HEK293 (cell line): ENCODE data around the gene PRM3.
A peak's percentile ranks its signal among the peaks of the same experiment; 100 is the strongest.

ENCODE experiments used
- CTCF ChIA-PET: fragments of 350-600 bp; formaldehyde crosslinking; extraction: SDS; loops from one replicate; lab custom pipeline; 2021; ENCODE audit warnings: antibody characterized with exemption; lab: Yijun Ruan, JAX
- POLR2A ChIA-PET: fragments of 300-600 bp; formaldehyde crosslinking; extraction: SDS; loops from one replicate; lab custom pipeline; 2020; ENCODE audit warnings: antibody characterized with exemption, inconsistent platforms; lab: Yijun Ruan, JAX
- H3K27ac ChIP-seq: fragments of 200-500 bp; sonication (Bioruptor generic); 2 replicates; pipeline ENCODE4 v1.5.1; 2014; ENCODE audit warnings: low read depth, low read length, control low read depth, inconsistent platforms; ENCODE audit errors: extremely low read depth
- H3K36me3 ChIP-seq, 2 experiments: fragments of 200-500 bp in 1 of 2; sonication (Bioruptor generic) in 1 of 2; 1 replicate in 1 of 2; 2 replicates in 1 of 2; pipeline ENCODE4 v1.5.1; 2014 to 2017; ENCODE audit warnings: inconsistent platforms in 2 of 2, low read length in 2 of 2; ENCODE audit not compliant: control insufficient read depth in 2 of 2, insufficient read depth in 1 of 2
- H3K4me1 ChIP-seq: fragments of 200-500 bp; sonication (Bioruptor generic); 2 replicates; pipeline ENCODE4 v1.5.1; 2014; ENCODE audit warnings: mild to moderate bottlenecking, low read length, inconsistent platforms; ENCODE audit not compliant: control insufficient read depth, insufficient read depth
- H3K4me3 ChIP-seq: 2 replicates; pipeline ENCODE4 v1.5.1; 2011; ENCODE audit warnings: low read depth, mild to moderate bottlenecking, control low read depth, low read length, moderate library complexity
- H3K9me3 ChIP-seq: fragments of 200-500 bp; sonication (Bioruptor generic); 2 replicates; pipeline ENCODE4 v1.5.1; 2014; ENCODE audit warnings: low read depth, low read length, inconsistent platforms; ENCODE audit not compliant: control insufficient read depth, insufficient read depth
- BCL11B ChIP-seq: fragments of 450-650 bp; formaldehyde crosslinking; IDR thresholded peaks from 2 replicates; pipeline ENCODE4 v1.5.1; 2016; ENCODE audit warnings: low read depth, missing biosample characterization, missing genetic modification characterization
- FEZF1 ChIP-seq: fragments of 450-650 bp; formaldehyde crosslinking; IDR thresholded peaks from 2 replicates; pipeline ENCODE4 v1.5.1; 2016; ENCODE audit warnings: missing biosample characterization, missing genetic modification characterization
- MEIS1 ChIP-seq: sonication (generic); formaldehyde crosslinking; IDR thresholded peaks from 2 replicates; pipeline ENCODE4 v1.8.1; 2022; ENCODE audit warnings: missing genetic modification reagents, mild to moderate bottlenecking, borderline replicate concordance
- PRDM1 ChIP-seq: fragments of 450-650 bp; formaldehyde crosslinking; IDR thresholded peaks from 2 replicates; pipeline ENCODE4; 2016; ENCODE audit warnings: missing biosample characterization, missing genetic modification characterization
- RBAK ChIP-seq: fragments of 450-650 bp; formaldehyde crosslinking; IDR thresholded peaks from 2 replicates; pipeline ENCODE4 v1.5.1; 2016; ENCODE audit warnings: missing biosample characterization, missing genetic modification characterization
- SCRT2 ChIP-seq: fragments of 450-650 bp; formaldehyde crosslinking; IDR thresholded peaks from 2 replicates; pipeline ENCODE4 v1.5.1; 2016; ENCODE audit warnings: missing biosample characterization, missing genetic modification characterization
- SP7 ChIP-seq: fragments of 450-650 bp; formaldehyde crosslinking; IDR thresholded peaks from 2 replicates; pipeline ENCODE4 v1.5.1; 2016; ENCODE audit warnings: missing biosample characterization, missing genetic modification characterization
- ZBTB21 ChIP-seq: fragments of 450-650 bp; formaldehyde crosslinking; IDR thresholded peaks from 2 replicates; pipeline ENCODE4 v1.5.1; 2017; ENCODE audit warnings: missing biosample characterization, missing genetic modification characterization
- ZNF140 ChIP-seq: fragments of 450-650 bp; formaldehyde crosslinking; IDR thresholded peaks from 2 replicates; pipeline ENCODE4 v1.5.1; 2016; ENCODE audit warnings: missing biosample characterization, missing genetic modification characterization
- ZNF175 ChIP-seq: fragments of 450-650 bp; formaldehyde crosslinking; IDR thresholded peaks from 2 replicates; pipeline ENCODE4 v1.5.1; 2016; ENCODE audit warnings: missing biosample characterization, missing genetic modification characterization
- ZNF354C ChIP-seq: fragments of 450-650 bp; formaldehyde crosslinking; IDR thresholded peaks from 2 replicates; pipeline ENCODE4 v1.5.1; 2016; ENCODE audit warnings: missing biosample characterization, missing genetic modification characterization, low read depth, borderline replicate concordance
- ZNF366 ChIP-seq: fragments of 450-650 bp; formaldehyde crosslinking; conservative IDR thresholded peaks from 2 replicates; pipeline ENCODE4 v1.5.1; 2016; ENCODE audit warnings: missing biosample characterization, missing genetic modification characterization
- ZNF530 ChIP-seq: fragments of 450-650 bp; formaldehyde crosslinking; IDR thresholded peaks from 2 replicates; pipeline ENCODE4 v1.5.1; 2016; ENCODE audit warnings: low read depth, missing biosample characterization, missing genetic modification characterization
- ZNF658 ChIP-seq: fragments of 450-650 bp; formaldehyde crosslinking; IDR thresholded peaks from 2 replicates; pipeline ENCODE4; 2016; ENCODE audit warnings: missing biosample characterization, missing genetic modification characterization
- ZNF664 ChIP-seq: fragments of 450-650 bp; formaldehyde crosslinking; IDR thresholded peaks from 2 replicates; pipeline ENCODE4 v1.5.1; 2016; ENCODE audit warnings: missing biosample characterization, missing genetic modification characterization
- ZNF830 ChIP-seq: fragments of 450-650 bp; IDR thresholded peaks from 2 replicates; pipeline ENCODE4 v1.5.0; 2018; ENCODE audit warnings: missing biosample characterization, missing genetic modification characterization, low read depth, mild to moderate bottlenecking, moderate library complexity
- ZNF843 ChIP-seq: fragments of 450-650 bp; formaldehyde crosslinking; IDR thresholded peaks from 2 replicates; pipeline ENCODE4 v1.5.1; 2016; ENCODE audit warnings: missing biosample characterization, missing genetic modification characterization
- TF ChIP-seq, protein P1 (sequence below): fragments of 450-650 bp; formaldehyde crosslinking; conservative IDR thresholded peaks from 2 replicates; pipeline ENCODE4 v1.5.1; 2016; ENCODE audit warnings: low read depth, missing biosample characterization, missing genetic modification characterization
- TF ChIP-seq, protein P2 (sequence below): fragments of 450-650 bp; formaldehyde crosslinking; IDR thresholded peaks from 2 replicates; pipeline ENCODE4 v1.5.1; 2016; ENCODE audit warnings: missing biosample characterization, missing genetic modification characterization
- TF ChIP-seq, protein P3 (sequence below): fragments of 450-650 bp; formaldehyde crosslinking; IDR thresholded peaks from 2 replicates; pipeline ENCODE4 v1.5.1; 2016; ENCODE audit warnings: missing biosample characterization, missing genetic modification characterization

PRM3 gene

DNA sequence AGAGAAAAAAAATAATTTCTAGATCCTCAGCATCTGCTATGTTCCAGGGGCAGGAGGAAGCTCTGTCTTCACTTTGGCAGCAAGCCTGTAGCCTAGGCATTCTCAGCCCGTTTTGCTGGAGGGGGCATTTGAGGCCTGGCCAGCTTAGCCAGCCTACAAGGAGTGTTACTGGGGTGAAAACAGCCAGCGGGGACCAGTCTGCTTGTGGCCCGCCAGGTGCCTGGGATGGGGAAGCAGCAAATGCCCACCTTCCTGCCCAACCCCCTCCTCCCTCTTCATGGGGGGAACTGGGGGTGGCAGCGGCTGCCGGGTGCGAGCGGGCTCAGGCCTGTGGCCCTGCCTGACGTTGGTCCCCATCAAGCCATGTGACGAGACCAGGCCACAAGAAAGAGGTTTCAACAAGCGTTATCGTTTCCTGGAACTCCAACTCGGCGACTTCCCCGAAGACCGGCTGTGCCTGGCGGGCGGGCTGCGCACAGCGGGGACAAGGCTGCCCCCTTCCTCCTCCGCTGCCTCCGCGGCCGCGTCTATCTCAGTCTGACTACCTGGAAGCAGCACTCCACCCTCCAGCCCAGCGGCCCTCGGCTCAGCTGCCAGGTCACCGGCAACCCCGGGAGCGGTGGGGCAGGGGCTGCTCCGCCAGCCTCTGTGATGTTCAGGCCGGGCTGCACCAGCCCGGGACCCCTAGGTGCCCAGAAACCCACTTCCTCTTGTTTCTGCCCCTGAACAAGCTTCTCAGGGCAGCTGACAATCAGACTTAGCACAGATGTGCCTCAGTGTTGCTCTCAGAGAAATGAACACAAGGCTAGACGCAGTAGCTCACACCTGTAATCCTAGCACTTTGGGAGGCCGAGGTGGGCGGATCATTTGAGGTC is 40.3 kb downstream of the PRM3 start:
- Histone ChIP-seq H3K36me3 (no peaks in the 10 kb centered on the region), H3K27ac (no peak overlapping the region), H3K9me3 (no peaks in the 10 kb centered on the region), H3K4me3 (no peak overlapping the region), H3K4me1 (no peaks in the 10 kb centered on the region)
- CTCF ChIA-PET, result interaction anchor here (0.6 kb wide), 1 partner anchor 51 kb away, joined by 3 read pairs; no protein-coding TSS in a partner anchor
- POLR2A ChIA-PET, result no interaction called here
- TF ChIP-seq BCL11B (tag by site-specific recombination) (no peak), PRDM1 (no peak), ZNF843 (tag by site-specific recombination) (no peak)
- TF ChIP-seq, protein P1, sequence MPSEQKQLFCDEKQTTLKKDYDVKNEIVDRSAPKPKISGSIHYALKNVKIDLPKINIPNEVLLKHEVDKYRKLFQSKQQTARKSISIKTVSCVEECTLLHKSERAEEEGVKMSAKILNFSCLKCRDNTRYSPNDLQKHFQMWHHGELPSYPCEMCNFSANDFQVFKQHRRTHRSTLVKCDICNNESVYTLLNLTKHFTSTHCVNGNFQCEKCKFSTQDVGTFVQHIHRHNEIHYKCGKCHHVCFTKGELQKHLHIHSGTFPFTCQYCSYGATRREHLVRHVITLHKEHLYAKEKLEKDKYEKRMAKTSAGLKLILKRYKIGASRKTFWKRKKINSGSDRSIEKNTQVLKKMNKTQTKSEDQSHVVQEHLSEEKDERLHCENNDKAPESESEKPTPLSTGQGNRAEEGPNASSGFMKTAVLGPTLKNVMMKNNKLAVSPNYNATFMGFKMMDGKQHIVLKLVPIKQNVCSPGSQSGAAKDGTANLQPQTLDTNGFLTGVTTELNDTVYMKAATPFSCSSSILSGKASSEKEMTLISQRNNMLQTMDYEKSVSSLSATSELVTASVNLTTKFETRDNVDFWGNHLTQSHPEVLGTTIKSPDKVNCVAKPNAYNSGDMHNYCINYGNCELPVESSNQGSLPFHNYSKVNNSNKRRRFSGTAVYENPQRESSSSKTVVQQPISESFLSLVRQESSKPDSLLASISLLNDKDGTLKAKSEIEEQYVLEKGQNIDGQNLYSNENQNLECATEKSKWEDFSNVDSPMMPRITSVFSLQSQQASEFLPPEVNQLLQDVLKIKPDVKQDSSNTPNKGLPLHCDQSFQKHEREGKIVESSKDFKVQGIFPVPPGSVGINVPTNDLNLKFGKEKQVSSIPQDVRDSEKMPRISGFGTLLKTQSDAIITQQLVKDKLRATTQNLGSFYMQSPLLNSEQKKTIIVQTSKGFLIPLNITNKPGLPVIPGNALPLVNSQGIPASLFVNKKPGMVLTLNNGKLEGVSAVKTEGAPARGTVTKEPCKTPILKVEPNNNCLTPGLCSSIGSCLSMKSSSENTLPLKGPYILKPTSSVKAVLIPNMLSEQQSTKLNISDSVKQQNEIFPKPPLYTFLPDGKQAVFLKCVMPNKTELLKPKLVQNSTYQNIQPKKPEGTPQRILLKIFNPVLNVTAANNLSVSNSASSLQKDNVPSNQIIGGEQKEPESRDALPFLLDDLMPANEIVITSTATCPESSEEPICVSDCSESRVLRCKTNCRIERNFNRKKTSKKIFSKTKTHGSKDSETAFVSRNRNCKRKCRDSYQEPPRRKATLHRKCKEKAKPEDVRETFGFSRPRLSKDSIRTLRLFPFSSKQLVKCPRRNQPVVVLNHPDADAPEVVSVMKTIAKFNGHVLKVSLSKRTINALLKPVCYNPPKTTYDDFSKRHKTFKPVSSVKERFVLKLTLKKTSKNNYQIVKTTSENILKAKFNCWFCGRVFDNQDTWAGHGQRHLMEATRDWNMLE, result no peak

DNA sequence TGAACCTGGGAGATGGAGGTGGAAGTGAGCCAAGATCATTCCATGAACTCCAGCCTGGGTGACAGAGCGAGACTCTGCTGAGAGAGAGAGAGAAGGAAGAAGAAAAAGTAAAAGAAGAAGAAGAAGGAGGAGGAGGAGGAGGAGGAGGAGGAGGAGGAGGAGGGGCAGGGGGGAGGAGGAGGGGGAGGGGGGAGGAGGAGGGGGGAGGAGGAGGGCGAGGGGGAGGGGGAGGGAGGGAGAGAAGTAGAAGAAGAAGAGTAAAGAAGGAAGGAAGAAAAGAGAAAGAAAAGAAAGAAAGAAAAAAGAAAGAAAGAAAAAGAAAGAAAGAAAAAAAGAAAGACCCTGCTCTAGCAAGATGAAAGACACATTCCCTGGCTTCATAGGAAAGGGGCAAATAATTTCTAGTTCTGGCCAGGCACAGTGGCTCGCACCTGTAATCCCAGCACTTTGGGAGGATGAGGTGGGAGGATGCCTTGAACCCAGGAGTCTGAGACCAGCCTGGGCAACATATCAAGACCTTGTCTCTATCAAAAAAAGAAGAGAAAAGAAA is 41.1 kb downstream of the PRM3 start:
- H3K4me1 ChIP-seq, result no peaks in the 10 kb centered on the region
- TF ChIP-seq ZNF366 (tag by site-specific recombination), result 0 out of 2 replicates have a peak, but pooled peaks have one; percentile 16
- TF ChIP-seq ZNF175 (tag by site-specific recombination), result no peak
- POLR2A ChIA-PET, result no interaction called here
- no peak overlapping the region for H3K4me3 ChIP-seq
- CTCF ChIA-PET, result interaction anchor here (0.6 kb wide), 1 partner anchor 52 kb away, joined by 3 read pairs; no protein-coding TSS in a partner anchor
- no peak overlapping the region for H3K27ac ChIP-seq
- no peaks in the 10 kb centered on the region for H3K36me3 ChIP-seq
- no peaks in the 10 kb centered on the region for H3K9me3 ChIP-seq

DNA sequence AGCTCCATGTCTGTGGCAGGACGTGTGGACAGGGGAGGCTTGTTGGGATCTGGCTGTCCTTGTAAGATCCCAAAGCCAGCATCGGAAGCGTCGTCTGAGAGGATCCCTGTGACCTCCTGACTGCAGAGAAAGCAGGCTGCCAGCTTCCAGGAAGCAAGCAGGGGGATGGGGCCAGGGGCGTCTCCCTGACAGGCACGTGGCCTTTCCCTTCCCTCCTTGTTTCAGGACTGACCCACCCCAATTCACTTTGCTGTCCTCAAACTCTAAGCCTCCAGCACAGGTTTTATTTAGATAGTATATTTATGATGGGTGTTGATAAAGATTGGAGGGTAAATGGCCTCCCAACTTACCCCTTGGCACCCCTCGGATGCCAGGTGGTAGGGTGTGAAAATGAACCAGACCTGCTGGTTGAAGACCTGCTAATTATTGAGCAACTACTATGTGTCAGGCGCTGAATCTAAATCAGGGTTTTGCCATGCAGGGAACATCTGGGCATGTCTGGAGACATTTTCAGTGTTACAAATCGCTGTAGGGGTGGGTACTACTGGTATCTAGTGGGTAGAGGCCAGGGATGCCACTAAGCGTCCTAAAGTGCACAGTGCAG is 42.0 kb downstream of the PRM3 start:
- Histone ChIP-seq H3K4me3 (no peak overlapping the region), H3K4me1 (no peaks in the 10 kb centered on the region)
- POLR2A ChIA-PET, result no interaction called here

DNA sequence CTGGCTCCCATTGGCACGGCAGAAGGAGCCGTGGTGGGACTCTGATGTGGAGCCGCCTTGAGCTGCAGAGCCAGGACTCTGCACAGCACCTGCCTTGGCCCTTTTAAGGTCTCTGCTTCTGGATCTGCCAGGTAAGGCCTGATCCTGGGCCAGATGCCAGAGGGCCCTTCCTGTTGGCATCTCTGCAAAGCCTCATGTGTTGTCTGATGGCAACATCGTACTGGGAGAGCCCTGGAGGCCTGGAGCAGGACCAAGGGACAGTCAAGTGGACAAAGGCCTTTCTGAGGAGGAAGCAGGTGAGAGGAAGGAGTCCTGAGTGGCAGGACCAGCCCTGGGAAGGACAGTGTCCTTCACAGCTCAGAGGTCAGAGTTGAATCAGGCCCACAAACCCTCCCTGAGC is 43.5 kb downstream of the PRM3 start:
- H3K4me3 ChIP-seq, result no peak overlapping the region
- H3K27ac ChIP-seq, result no peak overlapping the region
- no peaks in the 10 kb centered on the region for H3K36me3 ChIP-seq
- H3K4me1 ChIP-seq, result no peaks in the 10 kb centered on the region
- POLR2A ChIA-PET, result interaction anchor here (1.1 kb wide), 1 partner anchor 26 kb away, joined by 3 read pairs; no protein-coding TSS in a partner anchor
- no peaks in the 10 kb centered on the region for H3K9me3 ChIP-seq
- CTCF ChIA-PET, result interaction anchor here (0.6 kb wide), 1 partner anchor 52 kb away, joined by 3 read pairs; no protein-coding TSS in a partner anchor
- TF ChIP-seq ZNF530 (no peak), FEZF1 (tag by site-specific recombination) (no peak), ZNF830 (tag by site-specific recombination) (no peak), MEIS1 (CRISPR knock-in tag) (no peak), SCRT2 (tag by site-specific recombination) (no peak), ZNF140 (tag by site-specific recombination) (no peak), ZNF354C (tag by site-specific recombination) (no peak), ZNF175 (tag by site-specific recombination) (no peak), SP7 (tag by site-specific recombination) (no peak)
- TF ChIP-seq, protein P2, sequence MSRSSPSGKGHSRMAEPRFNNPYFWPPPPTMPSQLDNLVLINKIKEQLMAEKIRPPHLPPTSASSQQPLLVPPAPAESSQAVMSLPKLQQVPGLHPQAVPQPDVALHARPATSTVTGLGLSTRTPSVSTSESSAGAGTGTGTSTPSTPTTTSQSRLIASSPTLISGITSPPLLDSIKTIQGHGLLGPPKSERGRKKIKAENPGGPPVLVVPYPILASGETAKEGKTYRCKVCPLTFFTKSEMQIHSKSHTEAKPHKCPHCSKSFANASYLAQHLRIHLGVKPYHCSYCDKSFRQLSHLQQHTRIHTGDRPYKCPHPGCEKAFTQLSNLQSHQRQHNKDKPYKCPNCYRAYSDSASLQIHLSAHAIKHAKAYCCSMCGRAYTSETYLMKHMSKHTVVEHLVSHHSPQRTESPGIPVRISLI (tag by site-specific recombination), result no peak
- TF ChIP-seq, protein P3, sequence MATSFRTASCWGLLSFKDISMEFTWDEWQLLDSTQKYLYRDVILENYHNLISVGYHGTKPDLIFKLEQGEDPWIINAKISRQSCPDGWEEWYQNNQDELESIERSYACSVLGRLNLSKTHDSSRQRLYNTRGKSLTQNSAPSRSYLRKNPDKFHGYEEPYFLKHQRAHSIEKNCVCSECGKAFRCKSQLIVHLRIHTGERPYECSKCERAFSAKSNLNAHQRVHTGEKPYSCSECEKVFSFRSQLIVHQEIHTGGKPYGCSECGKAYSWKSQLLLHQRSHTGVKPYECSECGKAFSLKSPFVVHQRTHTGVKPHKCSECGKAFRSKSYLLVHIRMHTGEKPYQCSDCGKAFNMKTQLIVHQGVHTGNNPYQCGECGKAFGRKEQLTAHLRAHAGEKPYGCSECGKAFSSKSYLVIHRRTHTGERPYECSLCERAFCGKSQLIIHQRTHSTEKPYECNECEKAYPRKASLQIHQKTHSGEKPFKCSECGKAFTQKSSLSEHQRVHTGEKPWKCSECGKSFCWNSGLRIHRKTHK (tag by site-specific recombination), result no peak

More for the DNA sequence above, 42.0 kb downstream of the PRM3 start:
- CTCF ChIA-PET, result interaction anchor here (0.7 to 0.9 kb wide), 2 partner anchors 12 to 256 kb away, joined by 3 to 4 read pairs; no protein-coding TSS in a partner anchor
- H3K9me3 ChIP-seq, result no peaks in the 10 kb centered on the region
- no peak overlapping the region for H3K27ac ChIP-seq
- TF ChIP-seq ZNF664 (tag by site-specific recombination) (peak; percentile 85), RBAK (tag by site-specific recombination) (no peak), ZNF658 (tag by site-specific recombination) (no peak), ZBTB21 (tag by site-specific recombination) (no peak)
- no peaks in the 10 kb centered on the region for H3K36me3 ChIP-seq
